Stimulated activated CD4-positive, alpha-beta T cell treated with anti-CD3 and anti-CD28 coated beads, Interleukin-2, amount 100 ng/mL, for 48 hours (primary cell): ENCODE results near the gene MAP7D2.

Experiments
- DNase-seq, 2 donors: peaks; one replicate each; pipeline ENCODE4 v3.0.0-alpha.2; 2020

The MAP7D2 gene

GRCh38 chrX:19964017-19964710 lies 152.5 kb downstream of the MAP7D2 start:
- peak; percentile 2 to 31 for DNase-seq

GRCh38 chrX:19960913-19961312 lies 155.8 kb downstream of the MAP7D2 start:
- DNase-seq: no peak

- DNase-seq: no peak
These were observed 157.9 kb downstream of the MAP7D2 start for GRCh38 chrX:19958552-19959486.

GRCh38 chrX:19956923-19957322 lies 159.8 kb downstream of the MAP7D2 start:
- DNase-seq: no peak
